Measurements from ENCODE around the gene SLC22A16. TPM values are rescaled to one million over a fixed set of nuclear protein-coding genes. Genes with fewer than 3 reads are reported as not detected.

Gene SLC22A16
- polyA plus RNA-seq, 4 donors, result 0.15 to 0.16 TPM; not detected in 2

GRCh38 chr6:110485491-110485890 is 9.1 kb upstream of the SLC22A16 start:
- WGBS, 3 donors, result 51 to 70% (median 59%) methylated on average over 5 of the region's 5 CpGs
- FAIRE-seq, result no peak
- no peaks in the 10 kb centered on the region for H3K27me3 ChIP-seq (ENCODE audit: control insufficient read depth in 3 of 3, insufficient read depth in 3 of 3, low read length in 3 of 3)

DNA sequence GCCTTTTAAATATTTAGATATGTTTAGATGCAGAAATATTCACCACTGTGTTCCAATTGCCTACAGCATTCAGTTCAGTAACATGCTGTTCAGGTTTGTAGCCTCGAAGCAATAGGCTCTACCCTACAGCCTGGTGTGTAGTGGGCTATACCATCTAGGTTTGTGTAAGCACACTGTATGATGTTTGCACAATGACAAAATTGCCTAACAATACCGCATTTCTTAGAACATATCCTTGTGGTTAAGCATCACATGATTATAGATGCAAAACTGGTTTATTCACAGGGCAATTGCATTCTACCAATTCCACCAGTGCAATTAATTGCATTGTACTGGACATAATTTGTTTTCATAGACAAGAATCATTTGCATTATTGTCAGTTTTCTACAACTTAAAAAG is 7.9 kb upstream of the SLC22A16 start:
- Histone ChIP-seq H3K4me3 (ENCODE audit: low read depth in 1 of 3, low read length in 3 of 3) (no peak overlapping the region), H3K36me3 (ENCODE audit: control insufficient read depth in 3 of 3, insufficient read depth in 2 of 3, low read depth in 1 of 3, low read length in 3 of 3) (no peaks in the 10 kb centered on the region), H3K27ac (ENCODE audit: low read depth in 1 of 3, low read length in 2 of 3) (no peak overlapping the region), H3K9me3 (ENCODE audit: control insufficient read depth in 2 of 2, insufficient read depth in 1 of 2, low read depth in 1 of 2, low read length in 1 of 2) (peaks cover 1 to 4% of the 10 kb centered on the region in 2 donors), H3K4me1 (ENCODE audit: control insufficient read depth in 3 of 3, insufficient read depth in 2 of 3, low read depth in 1 of 3, low read length in 2 of 3) (no peaks in the 10 kb centered on the region), H3K27me3 (ENCODE audit: control insufficient read depth in 3 of 3, insufficient read depth in 3 of 3, low read length in 3 of 3) (no peaks in the 10 kb centered on the region)
- DNase-seq, result no peak
- no peak for FAIRE-seq
- WGBS, 3 donors, result 69 to 90% (median 78%) methylated on average over 2 of the region's 2 CpGs

More at GRCh38 chr6:110485491-110485890, 9.1 kb upstream of the SLC22A16 start:
- H3K4me3 ChIP-seq (ENCODE audit: low read depth in 1 of 3, low read length in 3 of 3), result no peak overlapping the region
- H3K4me1 ChIP-seq (ENCODE audit: control insufficient read depth in 3 of 3, insufficient read depth in 2 of 3, low read depth in 1 of 3, low read length in 2 of 3), result no peaks in the 10 kb centered on the region
- H3K9me3 ChIP-seq (ENCODE audit: control insufficient read depth in 2 of 2, insufficient read depth in 1 of 2, low read depth in 1 of 2, low read length in 1 of 2), result peaks cover 1 to 4% of the 10 kb centered on the region in 2 donors
- no peaks in the 10 kb centered on the region for H3K36me3 ChIP-seq (ENCODE audit: control insufficient read depth in 3 of 3, insufficient read depth in 2 of 3, low read depth in 1 of 3, low read length in 3 of 3)
- H3K27ac ChIP-seq (ENCODE audit: low read depth in 1 of 3, low read length in 2 of 3), result no peak overlapping the region
- no peak for DNase-seq

DNA sequence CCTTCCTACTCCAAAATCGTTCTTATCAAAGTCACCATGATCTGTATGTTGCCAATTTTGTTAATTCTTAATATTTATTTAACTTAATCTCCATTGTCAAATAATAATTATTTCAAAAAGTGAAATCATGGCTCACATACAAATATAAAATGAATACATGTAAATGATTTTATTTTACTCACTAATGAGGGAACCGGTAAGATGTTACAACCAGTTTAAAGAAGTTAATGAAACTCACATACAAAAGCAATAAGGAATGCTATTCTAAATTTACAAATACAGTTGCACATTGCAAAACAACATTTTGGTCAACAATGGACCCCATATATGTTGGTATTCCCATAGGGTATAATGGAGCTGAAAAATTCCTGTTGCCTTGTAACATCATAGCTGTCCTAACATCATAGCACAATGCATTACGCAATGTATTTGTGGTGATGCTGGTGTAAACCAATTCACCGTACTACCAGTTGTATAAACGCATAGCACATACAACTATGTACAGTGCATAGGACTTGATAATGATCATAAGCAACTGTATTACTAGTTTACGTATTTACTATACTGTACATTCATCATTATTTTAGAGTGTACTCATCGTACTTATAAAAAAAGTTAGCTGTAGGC is 6.5 kb upstream of the SLC22A16 start:
- Histone ChIP-seq H3K36me3 (ENCODE audit: control insufficient read depth in 3 of 3, insufficient read depth in 2 of 3, low read depth in 1 of 3, low read length in 3 of 3) (no peaks in the 10 kb centered on the region), H3K4me3 (ENCODE audit: low read depth in 1 of 3, low read length in 3 of 3) (no peak overlapping the region), H3K9me3 (ENCODE audit: control insufficient read depth in 2 of 2, insufficient read depth in 1 of 2, low read depth in 1 of 2, low read length in 1 of 2) (peaks cover 1 to 4% of the 10 kb centered on the region in 2 donors), H3K27me3 (ENCODE audit: control insufficient read depth in 3 of 3, insufficient read depth in 3 of 3, low read length in 3 of 3) (peaks cover 0 to 3% (median 0%) of the 10 kb centered on the region in 3 donors), H3K27ac (ENCODE audit: low read depth in 1 of 3, low read length in 2 of 3) (no peak overlapping the region), H3K4me1 (ENCODE audit: control insufficient read depth in 3 of 3, insufficient read depth in 2 of 3, low read depth in 1 of 3, low read length in 2 of 3) (no peaks in the 10 kb centered on the region)
- 85 to 94% (median 90%) methylated on average over 7 of the region's 7 CpGs for WGBS, 3 donors
- FAIRE-seq (no peak), DNase-seq (no peak)

- H3K36me3 ChIP-seq (ENCODE audit: control insufficient read depth in 3 of 3, insufficient read depth in 2 of 3, low read depth in 1 of 3, low read length in 3 of 3), result no peaks in the 10 kb centered on the region
- FAIRE-seq (no peak), DNase-seq (no peak)
- no peak overlapping the region for H3K4me3 ChIP-seq (ENCODE audit: low read depth in 1 of 3, low read length in 3 of 3)
- H3K27me3 ChIP-seq (ENCODE audit: control insufficient read depth in 3 of 3, insufficient read depth in 3 of 3, low read length in 3 of 3), result peaks cover 0 to 9% (median 4%) of the 10 kb centered on the region in 3 donors
- H3K9me3 ChIP-seq (ENCODE audit: control insufficient read depth in 2 of 2, insufficient read depth in 1 of 2, low read depth in 1 of 2, low read length in 1 of 2), result peaks cover 1 to 4% of the 10 kb centered on the region in 2 donors
- H3K4me1 ChIP-seq (ENCODE audit: control insufficient read depth in 3 of 3, insufficient read depth in 2 of 3, low read depth in 1 of 3, low read length in 2 of 3), result peaks cover 0 to 2% (median 0%) of the 10 kb centered on the region in 3 donors
- no peak overlapping the region for H3K27ac ChIP-seq (ENCODE audit: low read depth in 1 of 3, low read length in 2 of 3)
Observed at GRCh38 chr6:110481081-110481480, 4.7 kb upstream of the SLC22A16 start.

- H3K9me3 ChIP-seq (ENCODE audit: control insufficient read depth in 2 of 2, insufficient read depth in 1 of 2, low read depth in 1 of 2, low read length in 1 of 2), result peaks cover 0 to 2% of the 10 kb centered on the region in 2 donors
- H3K27ac ChIP-seq (ENCODE audit: low read depth in 1 of 3, low read length in 2 of 3), result no peak overlapping the region
- H3K27me3 ChIP-seq (ENCODE audit: control insufficient read depth in 3 of 3, insufficient read depth in 3 of 3, low read length in 3 of 3), result peaks cover 4 to 22% (median 11%) of the 10 kb centered on the region in 3 donors
- H3K4me3 ChIP-seq (ENCODE audit: low read depth in 1 of 3, low read length in 3 of 3), result no peak overlapping the region
- FAIRE-seq (no peak), DNase-seq (no peak)
- WGBS, 3 donors, result 47 to 63% (median 56%) methylated on average over 10 of the region's 10 CpGs
- H3K4me1 ChIP-seq (ENCODE audit: control insufficient read depth in 3 of 3, insufficient read depth in 2 of 3, low read depth in 1 of 3, low read length in 2 of 3), result peaks cover 0 to 2% (median 0%) of the 10 kb centered on the region in 3 donors
- no peaks in the 10 kb centered on the region for H3K36me3 ChIP-seq (ENCODE audit: control insufficient read depth in 3 of 3, insufficient read depth in 2 of 3, low read depth in 1 of 3, low read length in 3 of 3)
Observed at GRCh38 chr6:110475066-110475653, 1.3 kb downstream of the SLC22A16 start.

DNA sequence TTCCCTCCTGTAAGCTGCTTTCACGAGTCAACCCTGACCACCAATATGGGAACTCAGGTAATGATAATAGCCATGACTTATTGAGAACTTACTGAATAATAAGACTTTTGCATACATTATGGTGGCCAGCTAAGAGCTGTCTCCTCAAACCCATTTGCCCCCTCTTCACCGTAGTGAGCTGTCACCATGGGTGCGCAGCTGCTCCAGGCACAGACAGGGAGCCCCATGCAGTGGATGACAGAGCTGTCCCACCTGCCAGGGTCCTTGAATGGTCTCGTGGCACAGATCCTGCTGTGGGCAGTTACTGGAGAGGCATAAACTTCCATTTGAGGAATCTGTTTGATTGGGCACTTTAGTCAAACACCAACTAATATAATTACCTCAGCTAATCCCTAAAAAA is 1.9 kb downstream of the SLC22A16 start:
- Histone ChIP-seq H3K27me3 (ENCODE audit: control insufficient read depth in 3 of 3, insufficient read depth in 3 of 3, low read length in 3 of 3) (peaks cover 4 to 22% (median 11%) of the 10 kb centered on the region in 3 donors), H3K9me3 (ENCODE audit: control insufficient read depth in 2 of 2, insufficient read depth in 1 of 2, low read depth in 1 of 2, low read length in 1 of 2) (peaks cover 0 to 2% of the 10 kb centered on the region in 2 donors), H3K36me3 (ENCODE audit: control insufficient read depth in 3 of 3, insufficient read depth in 2 of 3, low read depth in 1 of 3, low read length in 3 of 3) (no peaks in the 10 kb centered on the region), H3K4me1 (ENCODE audit: control insufficient read depth in 3 of 3, insufficient read depth in 2 of 3, low read depth in 1 of 3, low read length in 2 of 3) (peaks cover 0 to 2% (median 0%) of the 10 kb centered on the region in 3 donors), H3K4me3 (ENCODE audit: low read depth in 1 of 3, low read length in 3 of 3) (no peak overlapping the region), H3K27ac (ENCODE audit: low read depth in 1 of 3, low read length in 2 of 3) (no peak overlapping the region)
- WGBS, 3 donors, result 77 to 90% (median 85%) methylated on average over 4 of the region's 4 CpGs
- DNase-seq, result no peak
- FAIRE-seq, result no peak

DNA sequence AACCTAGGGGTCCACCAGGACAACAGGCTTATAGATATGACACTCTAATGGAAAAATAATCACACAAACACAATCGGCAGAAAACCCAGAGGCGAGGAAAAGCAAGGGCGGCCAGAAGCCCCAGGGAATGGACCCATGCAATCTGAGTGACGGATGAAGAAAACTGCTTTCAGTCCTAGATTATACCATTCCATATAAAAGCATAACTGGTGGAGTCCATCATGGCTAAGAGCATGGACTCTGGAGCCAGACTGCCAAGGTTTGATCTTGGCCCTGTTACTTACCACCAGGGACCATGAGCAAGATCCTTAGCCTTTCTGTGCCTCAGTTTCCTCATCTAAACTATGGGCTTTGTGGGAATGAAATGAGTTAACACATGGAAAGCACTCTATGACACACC is 3.7 kb downstream of the SLC22A16 start:
- DNase-seq, result no peak
- 92 to 99% (median 94%) methylated on average over 4 of the region's 4 CpGs for WGBS, 3 donors
- no peak for FAIRE-seq
- Histone ChIP-seq H3K36me3 (ENCODE audit: control insufficient read depth in 3 of 3, insufficient read depth in 2 of 3, low read depth in 1 of 3, low read length in 3 of 3) (no peaks in the 10 kb centered on the region), H3K4me1 (ENCODE audit: control insufficient read depth in 3 of 3, insufficient read depth in 2 of 3, low read depth in 1 of 3, low read length in 2 of 3) (peaks cover 0 to 2% (median 0%) of the 10 kb centered on the region in 3 donors), H3K4me3 (ENCODE audit: low read depth in 1 of 3, low read length in 3 of 3) (no peak overlapping the region), H3K9me3 (ENCODE audit: control insufficient read depth in 2 of 2, insufficient read depth in 1 of 2, low read depth in 1 of 2, low read length in 1 of 2) (peaks cover 0 to 2% of the 10 kb centered on the region in 2 donors), H3K27ac (ENCODE audit: low read depth in 1 of 3, low read length in 2 of 3) (no peak overlapping the region), H3K27me3 (ENCODE audit: control insufficient read depth in 3 of 3, insufficient read depth in 3 of 3, low read length in 3 of 3) (peaks cover 4 to 22% (median 8%) of the 10 kb centered on the region in 3 donors)

GRCh38 chr6:110471726-110472365 is 4.6 kb downstream of the SLC22A16 start:
- FAIRE-seq (no peak), DNase-seq (no peak)
- peaks cover 0 to 2% (median 0%) of the 10 kb centered on the region in 3 donors for H3K4me1 ChIP-seq (ENCODE audit: control insufficient read depth in 3 of 3, insufficient read depth in 2 of 3, low read depth in 1 of 3, low read length in 2 of 3)
- peaks cover 0 to 2% of the 10 kb centered on the region in 2 donors for H3K9me3 ChIP-seq (ENCODE audit: control insufficient read depth in 2 of 2, insufficient read depth in 1 of 2, low read depth in 1 of 2, low read length in 1 of 2)
- H3K27ac ChIP-seq (ENCODE audit: low read depth in 1 of 3, low read length in 2 of 3), result no peak overlapping the region
- peaks cover 4 to 20% (median 8%) of the 10 kb centered on the region in 3 donors for H3K27me3 ChIP-seq (ENCODE audit: control insufficient read depth in 3 of 3, insufficient read depth in 3 of 3, low read length in 3 of 3)
- no peak overlapping the region for H3K4me3 ChIP-seq (ENCODE audit: low read depth in 1 of 3, low read length in 3 of 3)
- WGBS, 3 donors, result 80 to 89% (median 88%) methylated on average over 3 of the region's 3 CpGs
- no peaks in the 10 kb centered on the region for H3K36me3 ChIP-seq (ENCODE audit: control insufficient read depth in 3 of 3, insufficient read depth in 2 of 3, low read depth in 1 of 3, low read length in 3 of 3)
